IPS-15b (cell line): ENCODE measurements around the gene ATG16L1.

Experiments used
- H3K27me3 ChIP-seq: one replicate; pipeline ENCODE4 v1.6.1; 2013; ENCODE audit warnings: low read length; ENCODE audit not compliant: control insufficient read depth, insufficient read depth
- H3K36me3 ChIP-seq: one replicate; pipeline ENCODE4 v1.6.1; 2013; ENCODE audit warnings: low read length; ENCODE audit not compliant: control insufficient read depth, insufficient read depth
- H3K4me1 ChIP-seq: one replicate; pipeline ENCODE4 v1.6.1; 2013; ENCODE audit warnings: mild to moderate bottlenecking, low read length; ENCODE audit not compliant: control insufficient read depth, insufficient read depth
- H3K4me3 ChIP-seq: one replicate; pipeline ENCODE4 v1.5.1; 2013; ENCODE audit warnings: low read depth, low read length
- H3K9ac ChIP-seq: one replicate; pipeline ENCODE4 v1.6.1; 2013; ENCODE audit warnings: low read depth, mild to moderate bottlenecking, low read length
- H3K9me3 ChIP-seq: one replicate; pipeline ENCODE4 v1.6.1; 2013; ENCODE audit warnings: mild to moderate bottlenecking, low read length; ENCODE audit not compliant: control insufficient read depth, insufficient read depth

Gene ATG16L1

DNA sequence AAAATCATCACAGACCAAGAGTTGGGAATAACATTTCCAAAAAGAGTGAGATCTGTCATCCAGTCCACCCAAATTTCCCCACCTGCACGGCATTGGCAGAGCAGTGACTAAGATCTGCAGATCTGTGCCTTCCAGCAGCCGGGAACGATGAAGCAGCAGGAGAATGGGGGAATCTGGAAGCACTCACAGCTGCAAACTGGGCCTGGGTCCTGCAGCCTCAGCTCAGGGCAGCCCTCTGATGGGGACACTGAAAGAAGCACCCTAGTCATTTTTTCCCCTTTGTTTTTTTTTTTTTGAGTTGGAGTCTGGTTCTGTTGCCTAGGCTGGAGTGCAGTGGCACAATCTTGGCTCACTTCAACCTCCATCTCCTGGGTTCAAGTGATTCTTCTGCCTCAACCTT, 51.8 kb downstream of the ATG16L1 start:
- no peaks in the 10 kb centered on the region for H3K36me3 ChIP-seq
- no peaks in the 10 kb centered on the region for H3K9me3 ChIP-seq
- no peak overlapping the region for H3K9ac ChIP-seq
- peaks cover 6% of the 10 kb centered on the region for H3K4me1 ChIP-seq
- no peak overlapping the region for H3K4me3 ChIP-seq
- no peaks in the 10 kb centered on the region for H3K27me3 ChIP-seq

DNA sequence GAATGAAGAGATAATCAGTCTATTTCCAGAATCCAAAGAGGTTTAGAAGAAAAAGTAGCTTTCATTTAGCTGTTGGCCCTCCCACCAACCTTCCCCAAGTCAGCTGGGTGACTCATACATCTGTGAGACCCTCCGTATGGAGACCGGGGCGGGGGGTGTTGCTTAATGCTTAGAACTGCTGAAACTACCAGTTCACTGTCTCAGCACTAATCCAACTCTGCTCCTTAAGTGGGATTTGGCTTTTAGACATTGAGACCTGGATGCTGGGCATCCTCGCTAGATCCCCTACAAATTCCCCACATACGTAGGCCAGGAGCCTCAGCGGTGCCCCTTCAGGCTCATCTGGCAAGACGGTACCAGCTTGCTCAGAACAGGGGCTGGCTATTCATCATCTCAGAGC, 56.1 kb downstream of the ATG16L1 start, which contains the start of gene SAG:
SAG (plus strand) TSS at position 252 of the 400 bp plus-strand sequence. CDS start 1,374 bp downstream, outside the sequence.
- Histone ChIP-seq H3K36me3 (no peaks in the 10 kb centered on the region), H3K9ac (no peak within 1 kb of the TSS), H3K4me1 (no peaks in the 10 kb centered on the region), H3K27me3 (no peaks in the 10 kb centered on the region), H3K4me3 (no peak within 1 kb of the TSS), H3K9me3 (no peaks in the 10 kb centered on the region)

DNA sequence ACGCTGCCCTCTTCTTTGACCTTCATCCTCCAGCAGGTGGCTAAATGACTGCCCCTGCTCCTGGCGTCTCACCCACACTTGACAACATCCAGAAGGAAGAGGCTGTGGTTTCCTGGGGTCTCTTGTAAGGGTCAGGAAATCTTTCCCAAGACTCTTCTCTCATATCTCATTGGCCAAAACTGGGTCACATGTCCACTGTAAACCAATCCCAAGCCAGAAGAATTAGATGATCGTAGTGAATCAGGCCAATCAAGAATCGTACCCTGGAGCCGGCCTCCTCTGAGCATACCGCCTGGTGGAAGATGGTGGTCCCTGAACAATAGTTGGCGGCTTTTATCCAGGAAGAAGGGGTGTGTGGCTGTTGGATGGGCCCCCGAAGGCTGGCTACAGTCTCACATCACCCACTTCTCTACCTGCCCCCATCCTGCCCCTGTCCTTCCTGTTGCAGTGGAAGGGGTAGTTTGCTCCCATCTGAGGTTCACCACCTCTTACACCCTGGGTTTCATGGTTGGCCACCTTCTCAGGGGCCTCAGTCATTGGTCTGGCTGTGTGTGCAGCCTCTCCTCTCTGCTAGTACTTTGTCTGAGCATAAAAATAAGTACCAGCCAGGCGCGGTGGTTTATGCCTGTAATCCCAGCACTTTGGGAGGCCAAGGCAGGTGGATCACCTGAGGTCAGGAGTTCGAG, 59.9 kb downstream of the ATG16L1 start:
- no peak overlapping the region for H3K9ac ChIP-seq
- no peak overlapping the region for H3K4me3 ChIP-seq
- no peaks in the 10 kb centered on the region for H3K36me3 ChIP-seq
- no peaks in the 10 kb centered on the region for H3K27me3 ChIP-seq
- no peaks in the 10 kb centered on the region for H3K9me3 ChIP-seq
- H3K4me1 ChIP-seq: no peaks in the 10 kb centered on the region

DNA sequence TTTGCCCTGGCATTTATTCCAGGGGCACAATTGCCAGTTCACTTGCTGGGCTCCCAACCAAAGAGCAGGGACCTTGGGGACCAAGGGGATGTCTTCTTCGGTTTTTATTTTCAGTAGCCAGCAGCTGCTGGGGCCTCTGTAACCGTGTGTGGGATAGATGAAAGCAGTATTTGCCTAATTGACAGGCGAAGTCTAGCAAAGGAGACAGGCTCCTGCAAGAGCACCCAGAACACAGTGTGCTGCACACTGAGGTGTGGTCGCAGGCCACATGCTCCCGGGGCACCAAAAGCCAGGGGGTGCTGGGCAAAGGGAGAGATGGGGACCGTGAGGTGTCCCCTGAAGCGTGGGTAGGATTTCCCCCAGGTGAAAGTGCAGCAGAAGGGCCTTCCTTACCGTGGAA, 61.4 kb downstream of the ATG16L1 start:
- Histone ChIP-seq H3K9me3 (no peaks in the 10 kb centered on the region), H3K4me1 (no peaks in the 10 kb centered on the region), H3K27me3 (no peaks in the 10 kb centered on the region), H3K4me3 (no peak overlapping the region), H3K9ac (no peak overlapping the region), H3K36me3 (no peaks in the 10 kb centered on the region)

DNA sequence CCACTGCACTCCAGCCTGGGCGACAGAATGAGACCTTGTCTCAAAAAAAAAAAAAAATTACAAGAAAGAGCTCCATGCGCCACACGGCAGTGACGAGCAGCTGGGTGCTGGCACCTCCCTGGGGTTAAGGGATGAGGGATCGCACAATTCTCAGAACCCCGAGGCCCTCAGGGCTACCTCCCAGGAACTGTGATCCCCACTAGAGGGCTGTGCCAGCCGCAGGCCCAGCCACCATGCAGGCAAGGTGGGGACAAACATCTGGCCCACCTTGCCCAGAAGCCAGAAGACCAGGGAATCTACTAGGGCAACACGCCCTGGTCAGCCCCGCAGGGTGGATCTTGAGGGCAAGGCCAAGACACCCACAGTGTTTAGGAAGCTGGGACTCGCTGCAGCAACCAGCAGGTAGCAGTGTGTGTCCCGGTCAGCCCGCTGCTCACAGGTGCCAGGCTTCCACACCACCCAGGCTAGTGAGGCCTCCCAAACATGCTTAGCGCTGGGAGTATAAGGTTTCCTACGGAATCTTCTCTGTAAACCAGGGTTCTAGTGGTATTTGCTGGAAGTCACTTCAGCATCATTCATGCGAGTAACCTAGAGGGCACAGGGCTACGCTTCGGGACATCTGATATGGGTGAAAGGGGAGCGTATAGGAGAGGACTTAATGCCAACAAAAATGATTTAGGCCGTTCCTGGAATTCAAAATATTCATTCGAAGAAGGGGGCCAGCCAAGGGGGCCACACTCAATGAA, 62.9 kb downstream of the ATG16L1 start:
- Histone ChIP-seq H3K9me3 (no peaks in the 10 kb centered on the region), H3K36me3 (no peaks in the 10 kb centered on the region), H3K4me1 (no peaks in the 10 kb centered on the region), H3K27me3 (no peaks in the 10 kb centered on the region), H3K9ac (no peak overlapping the region), H3K4me3 (no peak overlapping the region)

DNA sequence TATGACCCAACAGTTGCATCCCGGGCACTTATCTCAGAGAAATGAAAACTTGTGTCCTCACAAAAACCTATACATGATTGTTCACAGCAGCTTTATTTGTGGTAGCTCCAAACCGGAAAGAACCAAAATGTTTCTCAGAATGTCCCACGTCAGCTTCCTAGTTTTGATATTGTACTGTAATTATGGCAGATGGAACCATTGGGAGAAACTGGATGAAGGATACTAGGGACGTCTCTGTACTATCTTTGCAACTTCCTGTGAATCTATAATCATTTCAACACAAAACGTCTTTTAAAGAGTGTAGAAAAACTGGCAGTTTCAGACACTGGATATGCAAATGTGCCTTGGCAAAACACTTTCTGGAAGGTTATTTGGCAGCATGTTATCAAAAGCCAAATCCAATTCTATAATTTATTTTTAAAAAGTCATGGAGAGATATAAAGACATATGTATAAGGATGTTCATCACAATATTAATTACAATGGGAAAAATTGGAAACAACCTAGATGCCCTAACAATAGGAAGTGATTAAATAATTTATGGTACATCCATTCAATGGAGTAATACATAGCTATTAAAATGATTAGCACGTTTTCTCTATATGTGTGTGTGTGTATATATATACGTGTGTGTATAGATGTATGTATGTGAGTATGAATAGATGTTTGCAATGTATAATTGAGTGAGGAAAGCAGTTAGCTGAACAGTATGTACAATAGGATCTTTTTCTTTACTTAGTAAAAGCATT, 65.9 kb downstream of the ATG16L1 start:
- no peak overlapping the region for H3K9ac ChIP-seq

DNA sequence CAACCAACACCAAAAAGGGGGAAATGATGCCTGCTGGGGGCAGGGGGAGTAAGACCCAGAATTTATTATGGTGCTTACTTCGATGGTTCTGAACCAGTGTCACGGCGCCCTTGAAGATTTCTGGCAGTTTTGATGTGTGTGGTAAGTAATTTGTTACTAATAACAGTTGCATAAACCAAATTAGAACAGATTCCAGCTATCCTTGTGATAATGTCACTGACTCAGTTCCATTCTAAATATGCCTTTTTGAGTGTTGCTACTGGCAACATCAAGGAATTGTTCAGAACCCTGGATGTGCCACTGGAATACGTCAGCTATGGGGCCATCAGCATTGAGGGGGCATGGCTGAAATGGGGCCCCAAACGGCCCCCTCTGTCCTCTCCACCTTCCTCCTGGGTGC, 67.8 kb downstream of the ATG16L1 start:
- H3K4me3 ChIP-seq: no peak overlapping the region
- no peaks in the 10 kb centered on the region for H3K27me3 ChIP-seq
- no peaks in the 10 kb centered on the region for H3K9me3 ChIP-seq

More for the DNA sequence above, 65.9 kb downstream of the ATG16L1 start:
- Histone ChIP-seq H3K4me1 (no peaks in the 10 kb centered on the region), H3K4me3 (no peak overlapping the region), H3K9me3 (no peaks in the 10 kb centered on the region), H3K27me3 (no peaks in the 10 kb centered on the region), H3K36me3 (no peaks in the 10 kb centered on the region)

DNA sequence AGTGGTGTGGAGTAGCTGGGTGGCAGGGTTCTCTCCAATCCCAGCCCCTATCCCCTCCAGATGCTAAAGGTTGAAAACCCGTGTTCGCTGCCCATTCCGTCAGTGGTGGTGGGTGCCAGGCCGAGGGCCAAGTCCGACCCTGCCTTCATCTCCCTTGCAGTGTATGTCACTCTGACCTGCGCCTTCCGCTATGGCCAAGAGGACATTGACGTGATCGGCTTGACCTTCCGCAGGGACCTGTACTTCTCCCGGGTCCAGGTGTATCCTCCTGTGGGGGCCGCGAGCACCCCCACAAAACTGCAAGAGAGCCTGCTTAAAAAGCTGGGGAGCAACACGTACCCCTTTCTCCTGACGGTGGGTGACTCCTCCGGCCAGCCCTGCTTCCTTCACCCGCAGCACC, 69.0 kb downstream of the ATG16L1 start:
- Histone ChIP-seq H3K27me3 (no peaks in the 10 kb centered on the region), H3K4me1 (no peaks in the 10 kb centered on the region), H3K36me3 (no peaks in the 10 kb centered on the region)

More for the DNA sequence above, 67.8 kb downstream of the ATG16L1 start:
- Histone ChIP-seq H3K4me1 (no peaks in the 10 kb centered on the region), H3K9ac (no peak overlapping the region), H3K36me3 (no peaks in the 10 kb centered on the region)

DNA sequence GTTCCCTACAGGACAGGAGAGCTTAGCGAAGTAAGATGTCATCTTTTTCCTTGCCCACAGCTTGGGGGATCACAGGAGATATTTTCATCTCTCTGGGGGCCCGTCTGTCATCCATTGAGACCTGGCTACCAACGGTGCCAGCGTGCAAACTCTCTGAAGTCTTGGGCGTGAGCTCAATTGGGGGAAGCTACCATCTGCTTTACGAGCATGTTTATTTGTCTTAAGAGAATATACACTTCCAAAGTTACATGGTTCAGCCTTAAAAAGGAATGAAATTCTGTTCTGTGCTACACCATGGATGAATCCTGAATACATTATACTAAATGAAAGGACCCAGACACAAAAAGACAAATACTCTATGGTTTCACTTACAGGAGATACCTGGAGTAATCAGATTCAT, 69.7 kb downstream of the ATG16L1 start:
- Histone ChIP-seq H3K27me3 (no peaks in the 10 kb centered on the region), H3K9ac (no peak overlapping the region), H3K4me3 (no peak overlapping the region), H3K9me3 (no peaks in the 10 kb centered on the region), H3K36me3 (no peaks in the 10 kb centered on the region), H3K4me1 (no peaks in the 10 kb centered on the region)

More for the DNA sequence above, 69.0 kb downstream of the ATG16L1 start:
- H3K9ac ChIP-seq: no peak overlapping the region
- no peak overlapping the region for H3K4me3 ChIP-seq
- no peaks in the 10 kb centered on the region for H3K9me3 ChIP-seq

DNA sequence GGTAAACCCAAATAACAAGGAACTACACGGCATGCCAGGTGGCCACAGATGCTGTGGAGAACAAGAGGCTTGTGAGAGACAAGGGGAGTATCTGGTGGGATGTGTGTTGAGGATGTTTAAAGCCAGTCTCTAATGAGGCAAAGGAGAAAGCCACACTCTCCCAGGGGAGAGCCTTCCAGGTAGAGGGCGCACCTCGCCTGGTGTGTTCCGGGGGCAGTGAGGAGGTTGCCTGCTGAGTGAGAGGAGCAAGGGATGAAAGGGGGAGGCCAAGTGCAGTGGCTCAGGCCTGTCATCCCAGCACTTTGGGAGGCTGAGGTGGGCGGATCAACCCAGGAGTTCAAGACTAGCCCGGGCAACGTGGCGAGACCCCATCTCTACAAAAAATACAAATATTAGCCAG, 72.4 kb downstream of the ATG16L1 start:
- H3K9me3 ChIP-seq: no peaks in the 10 kb centered on the region
- H3K4me1 ChIP-seq: no peaks in the 10 kb centered on the region
- H3K36me3 ChIP-seq: no peaks in the 10 kb centered on the region
- no peak overlapping the region for H3K4me3 ChIP-seq
- peaks cover 18% of the 10 kb centered on the region for H3K27me3 ChIP-seq
- H3K9ac ChIP-seq: no peak overlapping the region

DNA sequence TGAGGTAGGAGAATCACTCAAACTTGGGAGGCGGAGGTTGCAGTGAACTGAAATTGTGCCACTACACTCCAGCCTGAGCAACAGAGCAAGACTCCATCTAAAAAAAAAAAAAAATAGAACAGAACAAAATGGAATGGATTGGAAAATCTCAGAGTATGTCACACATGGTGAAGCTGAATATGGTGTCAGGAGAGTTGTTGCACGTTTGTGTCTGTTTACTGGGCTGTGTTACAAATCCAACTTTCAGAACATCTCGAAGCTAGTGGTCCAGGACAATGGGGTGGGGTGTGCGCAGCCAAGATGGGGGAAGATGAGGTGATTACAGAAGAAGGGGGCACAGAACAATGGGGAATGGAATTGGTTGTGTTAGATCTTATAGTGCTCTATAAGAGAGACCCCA, 73.8 kb downstream of the ATG16L1 start:
- H3K9ac ChIP-seq: no peak overlapping the region
- no peaks in the 10 kb centered on the region for H3K9me3 ChIP-seq
- no peaks in the 10 kb centered on the region for H3K36me3 ChIP-seq
- peaks cover 8% of the 10 kb centered on the region for H3K4me1 ChIP-seq
- H3K4me3 ChIP-seq: no peak overlapping the region
- H3K27me3 ChIP-seq: peaks cover 28% of the 10 kb centered on the region
